ACHN (cell line): ENCODE data around the gene BRD3.

Experiments
- DNase-seq: peaks from one replicate; pipeline ENCODE4 v3.0.0-alpha.2; 2015
- in situ Hi-C: cut with HindIII; loops from 2 replicates; pipeline ENCODE4 v1.10.0; 2017; ENCODE audit warnings: low sequenced_read_pairs, low pct_ligation_motif_present, low pct_unique_long_range_greater_than_20kb

The BRD3 gene

GRCh38 chr9:134002796-134003195 is 65.0 kb downstream of the BRD3 start:
- DNase-seq = no peak
- in situ Hi-C loops = no loop called here

- in situ Hi-C loops = loop anchor here (25.0 kb wide), 1 partner anchor 213 kb away; no protein-coding TSS in a partner anchor
- DNase-seq = no peak
Measured at GRCh38 chr9:133999851-134000265, 68.0 kb downstream of the BRD3 start.

GRCh38 chr9:133998915-133999595 is 68.8 kb downstream of the BRD3 start:
- no peak for DNase-seq
- in situ Hi-C loops = loop anchor here (25.0 kb wide), 1 partner anchor 212 kb away; no protein-coding TSS in a partner anchor

DNA sequence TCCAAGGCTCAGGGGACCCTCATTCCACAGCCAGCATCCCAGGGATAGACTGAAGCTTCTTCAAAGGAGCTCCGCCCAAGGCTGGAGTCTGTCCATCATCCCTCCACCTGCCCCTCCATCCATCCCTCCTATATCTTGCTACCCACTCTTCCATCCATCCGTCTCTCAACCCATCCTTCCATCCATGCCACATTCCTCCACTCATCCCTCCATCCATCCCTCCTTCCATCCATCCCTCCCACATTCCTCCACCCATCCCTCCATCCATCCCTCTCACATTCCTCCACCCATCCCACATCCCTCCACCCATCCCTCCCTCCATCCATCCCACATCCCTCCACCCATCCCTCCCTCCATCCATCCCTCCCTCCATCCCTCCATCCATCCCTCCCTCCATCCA is 70.2 kb downstream of the BRD3 start:
- in situ Hi-C loops = loop anchor here (25.0 kb wide), 1 partner anchor 210 kb away; no protein-coding TSS in a partner anchor
- DNase-seq = no peak

GRCh38 chr9:133996531-133997520 is 71.0 kb downstream of the BRD3 start:
- in situ Hi-C loops = loop anchor here (25.0 kb wide), 1 partner anchor 210 kb away; no protein-coding TSS in a partner anchor
- DNase-seq = no peak

DNA sequence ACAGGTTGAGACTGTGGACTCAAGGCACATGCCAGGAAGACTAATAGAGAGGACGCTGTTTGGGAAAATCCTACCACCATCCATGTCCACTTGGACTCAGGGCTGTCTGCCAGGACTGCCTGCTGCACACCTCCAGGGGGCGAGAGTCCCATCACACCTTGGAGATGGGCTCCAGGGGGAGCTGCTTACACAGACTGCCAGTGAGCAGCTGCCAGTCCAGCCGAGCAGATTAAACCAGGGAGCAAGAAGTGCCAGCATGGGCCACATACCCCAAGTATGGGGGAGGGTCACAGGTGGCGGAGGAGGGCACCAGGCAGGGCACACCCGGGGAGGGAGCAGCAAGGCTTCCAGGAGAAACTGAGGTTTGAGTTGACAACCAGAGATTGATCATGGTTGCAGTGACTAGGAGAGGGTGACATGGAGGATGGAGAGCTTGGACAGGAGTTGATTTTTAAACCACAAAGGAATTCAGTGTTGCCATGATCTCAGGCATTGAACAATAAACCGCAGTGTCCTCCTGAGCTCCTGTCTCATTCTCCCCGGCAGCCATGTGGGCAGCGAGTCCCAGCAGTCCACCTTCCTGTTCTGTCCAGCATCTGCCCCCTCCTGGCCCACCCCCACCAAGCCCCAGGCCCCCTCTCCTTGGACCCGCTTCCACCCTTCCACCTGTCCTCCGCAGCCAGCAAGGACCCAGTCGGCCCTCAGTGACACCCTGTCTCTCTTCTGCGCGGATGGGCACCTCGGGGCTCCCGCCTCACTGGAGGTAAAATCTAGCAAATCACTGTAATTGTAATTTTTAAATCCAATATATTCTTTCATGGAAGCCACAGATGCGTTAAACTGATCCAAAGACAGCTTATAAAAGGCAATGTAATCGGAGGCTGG is 72.6 kb downstream of the BRD3 start:
- in situ Hi-C loops = loop anchor here (25.0 kb wide), 1 partner anchor 208 kb away; no protein-coding TSS in a partner anchor
- DNase-seq = peak; percentile 42

DNA sequence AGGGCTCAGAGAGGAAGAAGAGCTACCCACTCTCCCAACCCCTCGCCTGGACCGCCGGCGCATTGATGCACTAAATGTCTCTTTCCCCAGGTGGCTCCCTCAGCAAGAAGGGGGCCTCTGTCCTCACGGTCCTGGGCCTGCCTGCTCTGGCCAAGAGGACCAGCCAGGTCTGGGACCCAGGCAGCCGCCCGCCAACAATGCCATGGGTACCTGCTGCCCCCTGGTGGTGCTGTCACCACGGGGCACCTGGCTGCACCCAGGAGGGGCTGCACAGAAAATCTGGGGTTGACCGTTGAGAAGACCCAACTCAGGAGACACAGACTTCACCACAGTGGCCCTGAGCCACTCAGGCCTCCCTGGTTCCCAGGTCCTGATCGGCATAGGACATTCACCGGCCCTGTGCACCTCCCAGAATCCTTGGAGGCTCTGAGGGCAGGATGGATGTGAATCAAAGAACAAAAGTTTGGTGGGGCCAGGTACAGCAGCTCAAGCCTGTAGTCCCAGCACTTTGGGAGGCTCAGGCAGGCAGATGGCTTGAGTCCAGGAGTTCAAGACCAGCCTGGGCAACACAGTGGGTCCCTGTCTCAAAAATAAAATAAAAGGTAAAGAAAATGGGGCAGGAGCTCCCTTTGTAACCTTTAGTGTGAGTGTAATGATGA is 73.3 kb downstream of the BRD3 start:
- DNase-seq = peak; percentile 65
- in situ Hi-C loops = loop anchor here (25.0 kb wide), 1 partner anchor 207 kb away; no protein-coding TSS in a partner anchor

GRCh38 chr9:133993635-133994253 is 74.1 kb downstream of the BRD3 start:
- in situ Hi-C loops = loop anchor here (25.0 kb wide), 1 partner anchor 206 kb away; no protein-coding TSS in a partner anchor
- DNase-seq = no peak

- in situ Hi-C loops = loop anchor here (25.0 kb wide), 1 partner anchor 206 kb away; no protein-coding TSS in a partner anchor
- peak; percentile 80 for DNase-seq
Measured at GRCh38 chr9:133992780-133993634, 74.8 kb downstream of the BRD3 start.

- in situ Hi-C loops = loop anchor here (25.0 kb wide), 1 partner anchor 205 kb away; no protein-coding TSS in a partner anchor
- DNase-seq = peak; percentile 65
Measured at GRCh38 chr9:133991964-133992779, 75.7 kb downstream of the BRD3 start, which contains the start of gene VAV2. Gene VAV2, minus strand, starts transcription at chr9:133992324. Its CDS starts 46 bp downstream, at chr9:133992278.

DNA sequence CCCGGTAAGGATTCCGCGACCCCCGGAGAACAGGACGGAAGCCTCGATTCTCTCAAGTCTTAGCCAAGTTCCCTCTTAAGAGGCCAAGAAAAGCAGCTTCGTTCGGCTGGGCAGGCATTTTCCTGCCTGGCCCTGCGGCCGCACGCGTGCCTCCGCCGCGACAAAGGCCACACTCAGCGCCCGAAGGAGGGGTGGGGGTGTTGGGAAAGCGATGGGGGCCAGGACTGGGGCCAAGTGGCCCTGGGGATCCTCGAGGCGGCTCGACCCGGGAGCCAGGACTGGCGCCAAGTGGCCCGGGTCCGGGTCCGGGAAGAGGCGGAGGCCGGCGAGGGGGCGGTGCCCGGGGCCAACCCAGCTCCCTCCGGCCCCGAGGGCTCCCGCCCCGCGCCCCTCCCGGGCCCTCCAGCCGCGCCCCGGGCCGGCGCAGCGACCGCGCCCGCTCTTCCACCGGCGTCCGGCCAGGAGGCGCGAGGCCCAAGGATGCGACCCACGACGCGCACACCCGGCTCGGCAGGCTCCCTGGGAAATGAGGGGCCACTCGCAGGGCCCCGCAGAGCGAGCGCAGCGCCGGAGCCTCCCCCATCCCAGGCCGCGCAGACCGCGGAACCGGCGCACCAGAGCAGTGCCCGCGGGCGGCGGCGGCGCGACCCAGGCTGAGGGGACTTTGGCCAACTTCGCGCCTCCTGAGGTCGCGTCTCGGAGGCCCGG is 76.5 kb downstream of the BRD3 start:
- in situ Hi-C loops = loop anchor here (25.0 kb wide), 1 partner anchor 204 kb away; no protein-coding TSS in a partner anchor
- DNase-seq = peak; percentile 42

DNA sequence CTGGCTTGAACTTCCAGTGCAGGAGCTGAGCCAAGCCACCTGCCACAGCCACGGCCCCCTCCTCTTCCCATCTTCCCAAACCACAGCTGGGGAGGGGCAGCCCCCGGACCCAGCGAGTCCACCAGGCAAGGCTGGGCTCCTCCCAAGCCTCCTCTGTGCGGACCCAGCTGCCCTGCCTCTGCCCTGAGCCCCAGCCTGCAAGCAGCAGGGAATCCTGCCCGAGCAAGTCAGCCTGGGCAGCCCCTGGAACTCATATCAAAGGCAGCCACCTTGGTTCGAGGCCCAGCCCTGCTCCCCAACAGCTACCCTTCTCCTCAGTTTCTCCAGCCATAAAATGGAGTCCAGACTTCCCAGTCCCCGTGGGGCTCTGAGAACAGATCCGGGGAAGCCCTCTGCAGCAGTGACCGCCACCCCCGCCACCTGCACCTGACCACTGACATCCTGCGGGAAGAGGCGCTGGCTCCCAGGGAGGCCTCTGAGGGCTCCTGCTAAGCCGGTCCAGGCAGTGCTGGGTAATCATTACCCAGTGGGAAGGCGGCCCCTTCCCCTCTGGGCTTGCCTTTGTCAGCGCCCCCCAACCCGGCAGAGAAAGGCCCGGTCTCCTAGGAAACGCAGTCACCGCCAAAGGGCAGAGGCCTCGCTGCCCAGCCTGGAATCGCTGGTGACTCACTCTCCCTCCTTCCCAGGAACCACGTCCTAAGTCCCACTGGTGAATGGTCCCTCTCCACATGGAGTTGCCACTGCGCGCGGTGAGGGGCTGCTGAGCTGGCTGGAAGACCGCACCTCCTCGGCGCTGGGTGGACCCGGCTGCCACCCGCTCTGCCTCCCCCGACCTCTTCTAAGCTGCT is 77.2 kb downstream of the BRD3 start:
- DNase-seq = peak; percentile 93
- in situ Hi-C loops = loop anchor here (25.0 kb wide), 1 partner anchor 203 kb away; no protein-coding TSS in a partner anchor

- DNase-seq = no peak
- in situ Hi-C loops = loop anchor here (25.0 kb wide), 1 partner anchor 202 kb away; no protein-coding TSS in a partner anchor
Measured at GRCh38 chr9:133989625-133990365, 78.0 kb downstream of the BRD3 start.
